ENCODE results near the gene PAQR9.

Gene PAQR9

GRCh38 chr3:142946861-142947260 lies 16.6 kb downstream of the PAQR9 start:
- TF ChIP-seq POLR2AphosphoS5 (IDR thresholded peaks at IDR 0.05; ENCODE audit: low read depth, low read length) (no peak), TAF1 (IDR thresholded peaks at IDR 0.05; ENCODE audit: borderline replicate concordance, low read depth, low read length) (no peak), POLR2A (IDR thresholded peaks at IDR 0.05; ENCODE audit: low read depth, low read length) (no peak)
- no peak for DNase-seq (ENCODE audit: insufficient read length)
- FAIRE-seq = no peak

DNA sequence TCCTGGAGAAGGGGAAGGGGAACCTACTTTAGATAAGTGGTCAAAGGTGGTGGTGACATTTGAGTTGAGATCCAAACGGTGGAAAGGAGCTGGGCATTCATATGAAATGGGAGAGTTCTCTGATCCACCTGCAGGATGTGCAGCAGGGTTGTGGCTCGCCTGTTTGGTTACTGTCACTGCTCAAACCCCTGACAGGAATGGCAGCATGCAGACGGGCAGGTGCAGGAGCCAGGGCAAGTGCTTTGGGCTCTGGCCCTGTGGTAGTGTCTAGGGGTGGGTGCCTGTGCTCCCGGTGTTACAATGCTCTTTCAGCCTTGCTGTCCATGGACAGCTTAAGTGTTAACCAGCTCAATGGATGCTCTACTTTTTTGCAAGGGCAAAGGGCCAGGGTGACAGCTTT lies 18.5 kb downstream of the PAQR9 start:
- no peak for FAIRE-seq
- no peak for DNase-seq (ENCODE audit: insufficient read length)
- TF ChIP-seq POLR2A (IDR thresholded peaks at IDR 0.05; ENCODE audit: low read depth, low read length) (no peak), TAF1 (IDR thresholded peaks at IDR 0.05; ENCODE audit: borderline replicate concordance, low read depth, low read length) (no peak), POLR2AphosphoS5 (IDR thresholded peaks at IDR 0.05; ENCODE audit: low read depth, low read length) (no peak)

GRCh38 chr3:142944342-142944741 lies 19.1 kb downstream of the PAQR9 start:
- no peak for DNase-seq (ENCODE audit: insufficient read length)
- TF ChIP-seq POLR2A (IDR thresholded peaks at IDR 0.05; ENCODE audit: low read depth, low read length) (no peak), TAF1 (IDR thresholded peaks at IDR 0.05; ENCODE audit: borderline replicate concordance, low read depth, low read length) (no peak), POLR2AphosphoS5 (IDR thresholded peaks at IDR 0.05; ENCODE audit: low read depth, low read length) (no peak)
- FAIRE-seq = peak; percentile 76

DNA sequence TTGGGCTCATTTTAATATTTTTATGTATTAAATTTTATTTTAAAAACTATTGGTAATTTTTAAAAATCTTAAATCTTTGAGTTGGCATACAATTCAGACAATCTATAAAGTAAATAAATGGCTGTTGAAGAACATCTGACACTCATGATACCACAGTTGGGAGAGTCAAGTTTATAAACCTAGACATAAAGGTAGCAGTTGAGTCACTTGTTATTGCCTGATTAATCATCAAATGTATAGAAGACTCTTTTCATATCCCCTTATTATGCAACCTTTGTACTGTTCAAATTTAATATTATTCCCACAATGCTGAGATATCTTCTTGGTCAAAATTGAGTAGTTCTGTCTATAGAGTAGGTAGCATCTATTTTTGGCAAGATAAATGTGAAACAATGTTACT lies 19.6 kb downstream of the PAQR9 start:
- FAIRE-seq (no peak), DNase-seq (ENCODE audit: insufficient read length) (no peak)
- no peak for TF ChIP-seq TAF1 (IDR thresholded peaks at IDR 0.05; ENCODE audit: borderline replicate concordance, low read depth, low read length)

DNA sequence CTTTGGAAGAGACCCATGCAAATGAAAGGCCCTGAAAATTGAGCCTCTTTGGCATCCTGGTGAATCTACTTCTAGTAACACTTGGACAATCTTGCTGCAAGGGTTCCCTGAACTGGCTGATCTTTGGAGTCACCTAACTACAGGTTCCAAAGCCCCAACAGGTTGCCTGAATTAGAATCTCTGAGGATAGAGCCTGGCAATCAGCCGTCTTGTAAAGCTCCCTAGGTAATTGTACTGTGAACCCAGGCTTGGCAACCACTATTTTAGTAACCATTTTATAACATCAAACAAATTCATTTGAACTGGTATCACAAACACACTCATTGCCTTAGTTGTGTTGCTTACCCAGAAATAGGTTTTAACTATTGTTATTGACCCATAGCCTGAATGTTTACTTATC lies 20.1 kb downstream of the PAQR9 start:
- TF ChIP-seq POLR2AphosphoS5 (IDR thresholded peaks at IDR 0.05; ENCODE audit: low read depth, low read length) (no peak), TAF1 (IDR thresholded peaks at IDR 0.05; ENCODE audit: borderline replicate concordance, low read depth, low read length) (no peak), POLR2A (IDR thresholded peaks at IDR 0.05; ENCODE audit: low read depth, low read length) (no peak)
- FAIRE-seq = no peak
- no peak for DNase-seq (ENCODE audit: insufficient read length)

GRCh38 chr3:142941373-142942123 lies 21.9 kb downstream of the PAQR9 start:
- no peak for TF ChIP-seq TAF1 (IDR thresholded peaks at IDR 0.05; ENCODE audit: borderline replicate concordance, low read depth, low read length)
- TF ChIP-seq POLR2A (IDR thresholded peaks at IDR 0.05; ENCODE audit: low read depth, low read length) = no peak
- DNase-seq (ENCODE audit: insufficient read length) (no peak), FAIRE-seq (no peak)

- FAIRE-seq = no peak
Observed at GRCh38 chr3:142940472-142940871, 23.0 kb downstream of the PAQR9 start.

DNA sequence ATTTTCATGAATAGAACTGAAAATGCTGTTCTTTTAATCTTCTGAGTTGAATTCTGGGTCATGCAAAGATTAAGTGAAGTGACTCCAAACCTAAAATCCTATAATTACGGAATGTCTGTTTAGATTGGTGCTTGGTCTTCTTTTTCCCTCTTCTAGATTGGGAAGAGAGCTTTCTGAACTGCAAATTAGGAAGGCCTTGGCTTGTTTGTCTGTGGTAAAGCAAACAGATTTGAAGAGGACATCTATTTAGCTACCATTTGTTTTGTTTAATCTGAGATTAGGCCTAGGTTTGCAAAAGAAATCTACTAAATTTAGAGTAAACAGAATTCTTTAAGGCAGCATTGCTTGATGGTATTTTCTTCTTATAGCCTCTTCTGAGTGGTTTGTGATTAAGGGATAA lies 23.5 kb downstream of the PAQR9 start:
- TF ChIP-seq POLR2AphosphoS5 (IDR thresholded peaks at IDR 0.05; ENCODE audit: low read depth, low read length) = no peak
- no peak for TF ChIP-seq TAF1 (IDR thresholded peaks at IDR 0.05; ENCODE audit: borderline replicate concordance, low read depth, low read length)
- TF ChIP-seq POLR2A (IDR thresholded peaks at IDR 0.05; ENCODE audit: low read depth, low read length) = no peak
- FAIRE-seq (no peak), DNase-seq (ENCODE audit: insufficient read length) (no peak)

More at GRCh38 chr3:142940472-142940871, 23.0 kb downstream of the PAQR9 start:
- TF ChIP-seq POLR2A (IDR thresholded peaks at IDR 0.05; ENCODE audit: low read depth, low read length) (no peak), TAF1 (IDR thresholded peaks at IDR 0.05; ENCODE audit: borderline replicate concordance, low read depth, low read length) (no peak), POLR2AphosphoS5 (IDR thresholded peaks at IDR 0.05; ENCODE audit: low read depth, low read length) (no peak)
- no peak for DNase-seq (ENCODE audit: insufficient read length)

DNA sequence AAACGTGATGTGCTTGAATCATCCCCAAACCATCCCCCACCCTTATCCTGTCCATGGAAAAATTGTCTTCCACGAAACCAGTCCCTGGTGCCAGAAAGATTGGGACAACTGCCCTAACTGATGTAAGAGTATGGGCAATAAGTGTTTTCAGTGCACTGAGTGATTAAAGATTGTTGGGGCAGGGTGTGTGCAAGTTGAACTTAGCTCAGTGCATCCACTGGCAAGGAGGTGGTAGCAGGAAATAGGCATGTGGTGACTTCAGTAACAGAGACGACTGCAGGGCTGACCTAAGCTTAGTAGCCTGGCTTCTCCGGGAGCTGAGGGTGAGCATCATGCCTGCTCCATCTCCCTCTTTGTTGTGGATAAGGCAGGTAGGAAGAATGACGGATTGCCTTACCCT lies 27.5 kb downstream of the PAQR9 start:
- no peak for DNase-seq (ENCODE audit: insufficient read length)

DNA sequence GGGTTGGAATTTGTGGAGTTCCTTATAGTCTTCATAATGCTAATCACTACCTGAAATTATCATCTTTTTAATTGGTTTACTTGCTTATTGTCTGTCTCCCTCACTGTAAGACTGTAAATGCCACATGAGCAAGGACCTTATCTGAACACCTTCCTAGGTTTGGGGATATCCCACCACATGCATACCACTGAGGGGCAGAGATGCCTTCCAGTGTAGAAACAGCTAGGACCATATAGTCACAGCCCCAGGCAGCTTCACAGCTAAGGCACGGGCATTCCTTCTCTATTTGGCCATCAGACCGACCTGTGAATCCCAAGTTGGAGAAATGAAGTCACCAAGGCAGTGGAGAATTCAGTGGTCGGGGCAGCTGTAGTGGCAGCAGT lies 28.6 kb downstream of the PAQR9 start:
- DNase-seq (ENCODE audit: insufficient read length) = no peak
- FAIRE-seq = no peak
- TF ChIP-seq POLR2AphosphoS5 (IDR thresholded peaks at IDR 0.05; ENCODE audit: low read depth, low read length) (no peak), POLR2A (IDR thresholded peaks at IDR 0.05; ENCODE audit: low read depth, low read length) (no peak), TAF1 (IDR thresholded peaks at IDR 0.05; ENCODE audit: borderline replicate concordance, low read depth, low read length) (no peak)

More for the DNA sequence above, 27.5 kb downstream of the PAQR9 start:
- no peak for FAIRE-seq
- no peak for TF ChIP-seq POLR2A (IDR thresholded peaks at IDR 0.05; ENCODE audit: low read depth, low read length)

DNA sequence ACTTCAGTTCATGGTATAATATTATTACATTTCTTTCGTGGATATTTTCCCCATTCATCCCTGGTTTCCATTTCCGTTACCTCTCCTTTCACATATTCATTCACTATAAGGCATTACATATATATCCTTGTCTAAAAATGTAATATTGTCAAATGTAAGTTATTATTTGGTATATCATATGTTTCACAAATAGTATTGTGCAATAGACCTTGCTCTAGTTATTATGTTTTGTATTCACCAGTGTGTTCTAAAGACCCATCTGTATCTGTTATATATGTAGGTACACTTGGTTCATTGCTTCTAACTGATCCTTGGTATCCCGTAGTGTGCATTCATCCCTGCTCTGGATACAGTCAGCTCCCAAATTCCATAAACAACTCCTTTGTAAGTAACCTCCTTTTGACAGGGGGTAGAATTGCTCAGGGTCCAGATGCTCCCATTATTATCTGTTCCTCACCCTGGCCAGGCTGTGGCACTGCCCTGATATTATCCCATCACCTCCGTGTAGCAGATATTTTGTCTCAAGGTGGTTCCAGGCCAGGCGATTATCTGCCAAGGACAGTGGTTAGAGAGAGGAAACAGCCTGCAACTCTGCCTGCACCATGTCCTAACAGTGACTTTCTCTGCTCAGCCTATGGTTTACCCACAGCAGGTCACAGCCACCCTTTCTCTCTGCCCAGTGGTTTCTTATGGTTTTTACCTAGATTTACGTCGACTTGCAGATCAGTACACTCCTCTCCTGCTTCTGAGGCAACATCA lies 29.2 kb downstream of the PAQR9 start:
- no peak for DNase-seq (ENCODE audit: insufficient read length)

DNA sequence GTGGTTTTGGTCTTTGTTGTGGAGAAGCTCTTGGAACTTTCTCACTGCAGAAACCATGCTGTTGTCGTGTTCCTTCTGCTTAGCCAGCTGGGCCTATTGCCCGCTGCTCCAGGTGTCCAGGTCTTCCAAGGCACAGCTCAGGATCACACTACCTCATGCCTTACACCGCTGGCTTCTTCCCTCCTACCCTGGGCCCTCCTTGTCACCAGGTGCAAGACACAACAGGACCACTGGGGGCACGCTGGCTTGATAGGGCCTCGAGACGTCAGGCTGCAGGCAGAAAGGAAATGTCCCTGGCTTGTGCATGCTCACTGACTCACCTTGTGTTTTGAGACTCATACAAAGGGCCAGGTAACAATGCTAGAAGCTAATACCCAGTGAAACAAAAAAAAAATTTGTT lies 32.3 kb downstream of the PAQR9 start:
- DNase-seq (ENCODE audit: insufficient read length) = peak; percentile 24
- TF ChIP-seq POLR2A (IDR thresholded peaks at IDR 0.05; ENCODE audit: low read depth, low read length) (no peak), TAF1 (IDR thresholded peaks at IDR 0.05; ENCODE audit: borderline replicate concordance, low read depth, low read length) (no peak), POLR2AphosphoS5 (IDR thresholded peaks at IDR 0.05; ENCODE audit: low read depth, low read length) (no peak)
- peak; percentile 92 for FAIRE-seq

More for the DNA sequence above, 29.2 kb downstream of the PAQR9 start:
- no peak for FAIRE-seq
- TF ChIP-seq POLR2A (IDR thresholded peaks at IDR 0.05; ENCODE audit: low read depth, low read length) = no peak
- TF ChIP-seq POLR2AphosphoS5 (IDR thresholded peaks at IDR 0.05; ENCODE audit: low read depth, low read length) = no peak
- TF ChIP-seq TAF1 (IDR thresholded peaks at IDR 0.05; ENCODE audit: borderline replicate concordance, low read depth, low read length) = no peak
